ENCODE measurements around the gene PAGR1. TPM values are rescaled to one million over a fixed set of nuclear protein-coding genes. Genes with fewer than 3 reads are reported as not detected.
A peak's percentile ranks its signal among the peaks of the same experiment; 100 is the strongest.

The PAGR1 gene
- polyA plus RNA-seq, 1 of the 3 experiments (the other 2 are of a cell fraction), result 57.7 TPM

GRCh38 chr16:29818082-29818481 lies 2.1 kb downstream of the PAGR1 start:
- no peak for DNase-seq
- ChIA-PET CTCF (interaction anchor here (0.9 to 14.0 kb wide), 4 partner anchors 10 to 82 kb away, joined by 3 to 129 read pairs (median 9); partner anchors contain the start of genes ASPHD1 and SEZ6L2), POLR2A (interaction anchor here (0.6 kb wide), 1 partner anchor 258 kb away, joined by 4 read pairs; the partner anchor contains the start of gene PPP4C)
- no peak overlapping the region for H3K27ac ChIP-seq (ENCODE audit: low read depth in 2 of 2, low read length in 1 of 2)
- peaks cover 88% of the 10 kb centered on the region for H3K79me2 ChIP-seq (ENCODE audit: insufficient read depth)
- no peak overlapping the region for H2AFZ ChIP-seq (ENCODE audit: low read depth)
- no peaks in the 10 kb centered on the region for H3K9me2 ChIP-seq
- H3K27me3 ChIP-seq (ENCODE audit: insufficient read depth), result no peaks in the 10 kb centered on the region
- peak overlapping the region; percentile 15; the same call in 1 of the 2 replicates for H3K4me2 ChIP-seq
- H3K4me1 ChIP-seq (ENCODE audit: control insufficient read depth in 1 of 2, insufficient read depth in 2 of 2, low read depth in 1 of 2, low read length in 1 of 2), result peaks cover 34 to 51% of the 10 kb centered on the region in 2 experiments; a peak in 3 of 4 replicates
- peaks cover 43% of the 10 kb centered on the region for H3F3A ChIP-seq (replicated peaks; ENCODE audit: insufficient read depth)
- no peaks in the 10 kb centered on the region for H4K20me1 ChIP-seq (ENCODE audit: insufficient read depth)
- H3K9me3 ChIP-seq, result no peaks in the 10 kb centered on the region
- 90% methylated on average over 4 of the region's 4 CpGs for WGBS (ENCODE audit: low lambda C conversion rate)
- no peak overlapping the region for H3K9ac ChIP-seq
- H3K36me3 ChIP-seq (replicated peaks in 1 of 2; ENCODE audit: control insufficient read depth in 1 of 2, insufficient read depth in 2 of 2, low read length in 1 of 2), result peaks cover 6 to 19% of the 10 kb centered on the region in 2 experiments
- no peak overlapping the region for H3K4me3 ChIP-seq (ENCODE audit: low read depth in 2 of 2, low read length in 1 of 2)
- no peak for TF ChIP-seq MXI1 (IDR thresholded peaks at IDR 0.05; ENCODE audit: low read depth, low read length)
- TF ChIP-seq NRF1 (IDR thresholded peaks at IDR 0.05; ENCODE audit: low read depth, low read length), result no peak
- TF ChIP-seq RCOR1 (IDR thresholded peaks at IDR 0.05; ENCODE audit: low read length), result no peak
- no peak for TF ChIP-seq GATA2 (CRISPR knock-in tag; IDR thresholded peaks at IDR 0.05)
- TF ChIP-seq CHD2 (IDR thresholded peaks at IDR 0.05; ENCODE audit: low read length, partially characterized antibody), result no peak
- TF ChIP-seq FOXM1 (IDR thresholded peaks at IDR 0.05; ENCODE audit: low read depth), result no peak
- no peak for TF ChIP-seq FOXJ3 (CRISPR knock-in tag; IDR thresholded peaks at IDR 0.05)
- TF ChIP-seq EZH2phosphoT487 (IDR thresholded peaks at IDR 0.05; ENCODE audit: borderline replicate concordance, low read depth), result no peak
- no peak for TF ChIP-seq FOSL2 (IDR thresholded peaks at IDR 0.05; ENCODE audit: borderline replicate concordance, low read depth)
- TF ChIP-seq POLR2AphosphoS5 (IDR thresholded peaks at IDR 0.05; ENCODE audit: low read depth, low read length), result no peak

GRCh38 chr16:29819506-29819905 lies 3.6 kb downstream of the PAGR1 start:
- Histone ChIP-seq H3K4me3 (ENCODE audit: low read depth in 2 of 2, low read length in 1 of 2) (peak overlapping the region in 1 of 2 experiments; percentile 93; a peak in 1 of 4 replicates), H3K79me2 (ENCODE audit: insufficient read depth) (peaks cover 86% of the 10 kb centered on the region), H3K4me1 (ENCODE audit: control insufficient read depth in 1 of 2, insufficient read depth in 2 of 2, low read depth in 1 of 2, low read length in 1 of 2) (peaks cover 33 to 41% of the 10 kb centered on the region in 2 experiments; a peak in 3 of 4 replicates), H3K9ac (no peak overlapping the region), H3K27me3 (ENCODE audit: insufficient read depth) (no peaks in the 10 kb centered on the region), H3K27ac (ENCODE audit: low read depth in 2 of 2, low read length in 1 of 2) (peak overlapping the region; percentile 74 to 97; a peak in 2 of 4 replicates), H3K36me3 (replicated peaks in 1 of 2; ENCODE audit: control insufficient read depth in 1 of 2, insufficient read depth in 2 of 2, low read length in 1 of 2) (peaks cover 6 to 19% of the 10 kb centered on the region in 2 experiments), H4K20me1 (ENCODE audit: insufficient read depth) (no peaks in the 10 kb centered on the region), H2AFZ (ENCODE audit: low read depth) (no peak overlapping the region), H3F3A (replicated peaks; ENCODE audit: insufficient read depth) (peaks cover 57% of the 10 kb centered on the region), H3K9me3 (no peaks in the 10 kb centered on the region), H3K4me2 (peak overlapping the region; percentile 86), H3K9me2 (no peaks in the 10 kb centered on the region)
- POLR2A ChIA-PET, result interaction anchor here (0.8 to 1.4 kb wide), 2 partner anchors 8 to 29 kb away, joined by 3 to 4 read pairs; no protein-coding TSS in a partner anchor
- 54% methylated on average over 13 of the region's 15 CpGs for WGBS (ENCODE audit: low lambda C conversion rate)
- CTCF ChIA-PET, result interaction anchor here (1.1 to 14.0 kb wide), 11 partner anchors 12 to 213 kb away, joined by 3 to 129 read pairs (median 5); partner anchors contain the start of gene KIF22
- peak; percentile 35 for TF ChIP-seq CTCF (IDR thresholded peaks at IDR 0.05)
- TF ChIP-seq RAD21 (IDR thresholded peaks at IDR 0.05; ENCODE audit: low read length), result peak; percentile 23; the same call in 1 of the 2 replicates
- no peak for TF ChIP-seq SIN3A (IDR thresholded peaks at IDR 0.05; ENCODE audit: borderline replicate concordance, low read depth, low read length)
- DNase-seq, result no peak
